ENCODE measurements around the gene GSTT2.

- no peak for TF ChIP-seq CTCF (IDR thresholded peaks at IDR 0.05; ENCODE audit: low read depth, low read length)
- TF ChIP-seq POLR2A (IDR thresholded peaks at IDR 0.05; ENCODE audit: extremely low read depth, insufficient read length): no peak
- no peak for TF ChIP-seq MYC (IDR thresholded peaks at IDR 0.05; ENCODE audit: low read depth, low read length)
- TF ChIP-seq MAX (IDR thresholded peaks at IDR 0.05; ENCODE audit: low read depth, low read length): no peak
Measured at GRCh38 chr22:23970201-23970641, 9.7 kb upstream of the GSTT2 start.

Measured in NB4 (cell line).